Esophagus squamous epithelium (tissue), 5 donors: Measurements from ENCODE around the gene ETV7. TPM values are rescaled to one million over a fixed set of nuclear protein-coding genes. Genes with fewer than 3 reads are reported as not detected.

Experiments used
- DNase-seq: peaks from one replicate; lab custom pipeline; 2025; lab: John Stamatoyannopoulos, UW
- H3K27ac ChIP-seq, 4 donors: fragments of 200-600 bp; sonication (generic); one replicate each; pipeline ENCODE4 v1.5.1; 2016 to 2019; ENCODE audit warnings: mild to moderate bottlenecking in 1 of 4
- H3K27me3 ChIP-seq, 4 donors: fragments of 200-600 bp; sonication (generic); 1 replicate in 3 of 4; 2 replicates in 1 of 4; pipeline versions ENCODE4 v1.5.1 to v1.6.0; 2017 to 2021; ENCODE audit warnings: antibody characterized with exemption in 1 of 4
- H3K36me3 ChIP-seq, 3 donors: fragments of 200-600 bp; sonication (generic); one replicate each; pipeline ENCODE4 v1.5.1; 2016 to 2019
- H3K4me1 ChIP-seq, 3 donors: fragments of 200-600 bp; sonication (generic); one replicate each; pipeline ENCODE4 v1.5.1; 2017 to 2019
- H3K4me3 ChIP-seq, 4 donors: fragments of 200-600 bp; sonication (generic); 1 replicate in 3 of 4; 2 replicates in 1 of 4; pipeline ENCODE4 v1.5.1; 2016 to 2019; ENCODE audit warnings: mild to moderate bottlenecking in 2 of 4, moderate library complexity in 1 of 4
- H3K9me3 ChIP-seq, 3 donors: fragments of 200-600 bp; sonication (generic); one replicate each; pipeline ENCODE4 v1.5.1; 2016 to 2019
- POLR2A ChIP-seq, 4 donors: fragments of 450-650 bp; IDR thresholded peaks; one replicate each; pipeline ENCODE4 v1.6.1; 2017; ENCODE audit warnings: antibody characterized with exemption in 4 of 4, mild to moderate bottlenecking in 4 of 4, moderate library complexity in 3 of 4
- WGBS, 2 donors: methylation state at CpG; one replicate each; pipeline ENCODE4 v1.1.5; 2018; 5-methylcytosine and 5-hydroxymethylcytosine counted together
- intact Hi-C: fragments of 100-400 bp; cut with DNase I; formaldehyde crosslinking; loops from one replicate; pipeline ENCODE4 v1.15.0; 2022
- total RNA-seq, 4 donors: library from RNA; depleted of rRNA; stranded (reverse); fragments of >200 nt; gene quantifications; one replicate each; pipeline ENCODE4 v1.1.0, GENCODE V29; 2016
- TF ChIP-seq, protein P1 (sequence below), 6 experiments: fragments of 450-650 bp in 4 of 6; fragments of 200-600 bp in 2 of 6; sonication (generic) in 2 of 6; IDR thresholded peaks; one replicate each; pipeline ENCODE4 v1.5.1; 2016 to 2019; ENCODE audit warnings: antibody characterized with exemption in 6 of 6, mild to moderate bottlenecking in 4 of 6, moderate library complexity in 4 of 6
- donor health status: DM: yes; HTN: yes; CAD: no.

The ETV7 gene
- total RNA-seq, 4 donors from 2014 or later, result 1.3 to 7.3 (median 2.3) TPM

DNA sequence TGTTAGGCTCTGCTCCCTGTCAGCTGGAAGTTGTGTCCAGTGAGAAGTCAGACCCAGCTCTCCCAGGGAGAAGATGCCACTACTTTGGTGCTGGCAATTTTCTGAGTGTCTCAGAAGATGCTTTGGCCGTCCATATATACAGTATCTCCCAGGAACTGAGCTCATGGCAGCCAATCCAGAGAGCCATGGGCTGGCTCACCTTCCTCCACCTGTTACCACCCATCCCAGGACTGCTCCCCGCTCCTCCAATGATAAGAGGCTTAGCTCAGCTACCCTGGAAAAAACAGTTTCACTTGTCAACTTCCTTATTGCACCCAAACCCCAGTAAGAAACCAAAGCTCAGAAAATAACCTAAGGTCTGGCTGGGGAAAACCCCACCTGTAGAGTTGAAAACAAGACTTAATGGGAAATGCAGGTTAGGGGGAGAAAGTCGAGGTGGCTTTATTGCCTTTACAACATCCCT is 50.7 kb downstream of the ETV7 start, which contains the start of gene BNIP5:
TSS of gene BNIP5 (minus strand) at position 110 of the 463 bp plus-strand sequence. CDS start 6,198 bp downstream, outside the sequence.
- no peak within 1 kb of the TSS for H3K27ac ChIP-seq
- H3K36me3 ChIP-seq, result no peaks in the 10 kb centered on the region
- H3K27me3 ChIP-seq, result peaks cover 0 to 68% (median 0%) of the 10 kb centered on the region in 4 donors
- TF ChIP-seq, protein P1, sequence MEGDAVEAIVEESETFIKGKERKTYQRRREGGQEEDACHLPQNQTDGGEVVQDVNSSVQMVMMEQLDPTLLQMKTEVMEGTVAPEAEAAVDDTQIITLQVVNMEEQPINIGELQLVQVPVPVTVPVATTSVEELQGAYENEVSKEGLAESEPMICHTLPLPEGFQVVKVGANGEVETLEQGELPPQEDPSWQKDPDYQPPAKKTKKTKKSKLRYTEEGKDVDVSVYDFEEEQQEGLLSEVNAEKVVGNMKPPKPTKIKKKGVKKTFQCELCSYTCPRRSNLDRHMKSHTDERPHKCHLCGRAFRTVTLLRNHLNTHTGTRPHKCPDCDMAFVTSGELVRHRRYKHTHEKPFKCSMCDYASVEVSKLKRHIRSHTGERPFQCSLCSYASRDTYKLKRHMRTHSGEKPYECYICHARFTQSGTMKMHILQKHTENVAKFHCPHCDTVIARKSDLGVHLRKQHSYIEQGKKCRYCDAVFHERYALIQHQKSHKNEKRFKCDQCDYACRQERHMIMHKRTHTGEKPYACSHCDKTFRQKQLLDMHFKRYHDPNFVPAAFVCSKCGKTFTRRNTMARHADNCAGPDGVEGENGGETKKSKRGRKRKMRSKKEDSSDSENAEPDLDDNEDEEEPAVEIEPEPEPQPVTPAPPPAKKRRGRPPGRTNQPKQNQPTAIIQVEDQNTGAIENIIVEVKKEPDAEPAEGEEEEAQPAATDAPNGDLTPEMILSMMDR (IDR thresholded peaks at IDR 0.05), result no peak
- TF ChIP-seq POLR2A (IDR thresholded peaks at IDR 0.05), result no peak
- 32 to 68% methylated on average over 1 to 3 of the region's 3 CpGs for WGBS, 2 donors
- intact Hi-C loops, result no loop called here
- H3K9me3 ChIP-seq, result no peaks in the 10 kb centered on the region
- H3K4me3 ChIP-seq, result no peak within 1 kb of the TSS
- no peak for DNase-seq
- H3K4me1 ChIP-seq, result peaks cover 0 to 28% (median 2%) of the 10 kb centered on the region in 3 donors

DNA sequence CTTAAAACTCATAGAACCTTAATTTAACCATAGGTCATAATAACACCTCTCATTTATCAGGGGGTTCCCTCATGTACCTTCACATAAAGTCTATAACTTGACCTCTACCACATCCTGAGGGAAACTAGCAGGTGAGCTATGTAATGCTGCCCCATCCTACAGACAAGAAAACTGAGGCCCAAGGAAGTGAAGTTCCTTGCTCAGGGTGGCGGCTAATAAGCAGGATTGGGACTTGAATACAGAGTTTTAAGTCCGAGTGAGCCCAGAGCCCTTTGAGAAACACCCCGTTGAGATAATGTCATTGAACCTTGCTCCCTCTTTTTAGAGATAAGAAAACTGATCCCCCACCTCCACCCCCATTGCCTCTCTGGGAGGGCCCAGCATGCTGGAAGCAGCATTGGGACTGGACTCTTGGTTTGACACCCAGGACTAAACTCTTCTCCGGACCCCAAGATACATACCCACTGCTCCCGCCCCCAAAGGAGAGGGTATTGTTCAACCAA is 51.2 kb downstream of the ETV7 start:
- DNase-seq, result no peak
- no peak overlapping the region for H3K4me3 ChIP-seq
- H3K9me3 ChIP-seq, result no peaks in the 10 kb centered on the region
- intact Hi-C loops, result no loop called here
- TF ChIP-seq, protein P1 (IDR thresholded peaks at IDR 0.05), result no peak
- TF ChIP-seq POLR2A (IDR thresholded peaks at IDR 0.05), result no peak
- H3K4me1 ChIP-seq, result peaks cover 0 to 26% (median 2%) of the 10 kb centered on the region in 3 donors
- H3K27ac ChIP-seq, result no peak overlapping the region
- 100% methylated on average over 1 to 4 of the region's 5 CpGs for WGBS, 2 donors
- H3K36me3 ChIP-seq, result no peaks in the 10 kb centered on the region
- peaks cover 0 to 70% (median 0%) of the 10 kb centered on the region in 4 donors for H3K27me3 ChIP-seq

DNA sequence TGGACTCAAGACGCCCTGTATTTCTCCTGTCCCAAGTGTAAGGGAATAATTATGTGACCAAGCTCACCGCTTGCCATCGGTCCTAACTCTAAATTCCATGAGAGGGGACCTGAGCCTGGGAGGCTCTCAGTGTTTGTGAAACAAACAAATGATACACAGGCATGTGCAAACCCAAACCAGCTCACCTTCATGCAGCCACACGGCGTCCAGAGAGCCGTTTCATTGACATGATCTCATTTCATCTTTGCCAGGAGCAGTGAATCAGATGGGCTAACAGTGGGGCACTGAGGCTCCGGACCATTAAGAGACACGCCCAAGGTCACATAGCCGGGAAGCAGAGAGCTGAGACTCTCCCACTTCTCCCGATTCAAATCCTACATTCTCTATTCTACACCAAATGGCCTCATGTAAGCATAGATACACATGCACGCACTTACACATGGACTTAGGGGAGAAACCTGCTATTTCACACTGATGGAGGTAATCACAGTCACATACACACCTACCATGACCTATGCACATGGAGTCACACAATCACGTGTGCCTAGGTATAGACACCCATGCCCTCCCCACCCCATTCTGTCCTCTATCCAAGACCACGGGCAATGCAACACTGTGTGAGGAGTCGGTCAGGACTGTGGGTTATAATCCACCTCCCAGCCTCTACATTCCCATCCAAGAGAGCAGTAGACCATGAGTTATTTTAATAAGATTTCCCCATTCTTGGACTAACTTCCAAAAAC is 51.8 kb downstream of the ETV7 start:
- H3K27ac ChIP-seq, result no peak overlapping the region
- 65 to 68% methylated on average over 13 to 14 of the region's 14 CpGs for WGBS, 2 donors
- no peak for DNase-seq
- peaks cover 0 to 73% (median 0%) of the 10 kb centered on the region in 4 donors for H3K27me3 ChIP-seq
- intact Hi-C loops, result no loop called here
- no peaks in the 10 kb centered on the region for H3K36me3 ChIP-seq
- TF ChIP-seq, protein P1 (IDR thresholded peaks at IDR 0.05), result no peak
- TF ChIP-seq POLR2A (IDR thresholded peaks at IDR 0.05), result no peak
- peaks cover 0 to 20% (median 0%) of the 10 kb centered on the region in 3 donors for H3K4me1 ChIP-seq
- H3K4me3 ChIP-seq, result no peak overlapping the region
- no peaks in the 10 kb centered on the region for H3K9me3 ChIP-seq

DNA sequence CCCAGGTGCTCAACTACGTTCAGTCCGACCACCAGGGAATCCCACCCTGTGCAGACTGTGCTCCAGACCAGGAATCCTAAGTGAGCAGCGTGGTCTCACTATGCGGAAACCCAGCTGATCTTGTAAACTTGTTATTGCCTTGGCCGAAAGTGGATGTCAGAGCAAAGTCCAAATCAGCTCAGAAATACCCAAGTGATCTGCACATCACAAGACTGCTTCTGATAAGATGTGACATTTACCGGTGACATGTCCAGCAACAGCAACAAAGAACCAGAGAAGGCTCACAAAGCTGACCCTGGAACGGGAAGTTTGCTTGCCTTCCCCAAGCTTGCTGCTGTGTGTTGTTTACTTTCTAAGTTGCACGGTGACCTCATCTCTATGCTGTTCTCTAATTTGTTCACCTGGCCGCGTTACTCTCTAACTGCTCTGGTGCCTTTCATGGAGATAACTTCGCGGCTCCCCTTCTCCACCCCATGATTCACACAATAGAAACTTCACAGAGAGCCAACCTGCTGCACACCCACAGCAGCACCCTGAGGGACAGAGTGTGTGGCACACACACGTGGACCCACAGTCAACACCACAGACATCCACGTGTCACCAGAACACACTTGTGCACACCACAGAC is 52.5 kb downstream of the ETV7 start:
- Histone ChIP-seq H3K36me3 (no peaks in the 10 kb centered on the region), H3K27ac (peak overlapping the region in 1 of 4 donors; percentile 34), H3K4me3 (no peak overlapping the region), H3K9me3 (no peaks in the 10 kb centered on the region), H3K27me3 (peaks cover 0 to 72% (median 0%) of the 10 kb centered on the region in 4 donors), H3K4me1 (peaks cover 0 to 17% (median 0%) of the 10 kb centered on the region in 3 donors)
- intact Hi-C loops, result no loop called here
- 57 to 73% methylated on average over 9 to 13 of the region's 14 CpGs for WGBS, 2 donors
- DNase-seq, result no peak
- TF ChIP-seq POLR2A (IDR thresholded peaks at IDR 0.05), result no peak
- TF ChIP-seq, protein P1 (IDR thresholded peaks at IDR 0.05), result no peak
